ENCODE results near the gene ARID5B.
A peak's percentile ranks its signal among the peaks of the same experiment; 100 is the strongest.

DNA sequence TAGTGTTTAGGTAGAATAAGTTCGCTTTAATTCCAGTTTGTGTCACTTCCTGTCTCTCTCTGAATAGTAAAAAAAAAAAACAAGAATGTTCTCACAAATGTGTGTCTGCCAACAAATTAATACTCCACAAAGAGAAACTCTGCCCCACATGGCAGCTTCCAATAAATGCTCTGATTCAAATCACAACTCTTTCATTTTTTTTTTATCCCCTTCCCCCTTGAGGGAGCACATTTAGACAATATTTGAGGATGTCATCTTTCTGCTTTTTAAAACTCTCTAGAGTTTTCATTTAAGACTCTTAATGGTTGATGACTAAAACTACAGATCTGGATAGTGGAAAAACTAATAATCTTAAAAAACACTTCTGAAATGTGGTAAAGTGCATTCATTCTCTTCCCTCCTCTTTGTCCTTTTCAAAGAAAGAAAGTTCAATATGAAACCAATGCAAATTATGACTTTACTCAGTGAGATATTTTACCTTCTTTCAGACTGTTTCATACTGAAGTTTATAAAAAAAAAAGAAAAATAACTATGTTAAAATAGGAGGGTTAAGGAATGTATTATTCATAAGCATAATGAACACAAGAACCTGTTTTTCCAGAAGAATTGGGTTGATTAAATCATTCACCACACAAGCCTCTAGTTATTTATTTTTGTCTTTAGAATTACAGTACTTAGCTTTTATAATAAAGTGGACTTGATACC, 42.3 kb downstream of the ARID5B start:
- TF ChIP-seq, protein P1, sequence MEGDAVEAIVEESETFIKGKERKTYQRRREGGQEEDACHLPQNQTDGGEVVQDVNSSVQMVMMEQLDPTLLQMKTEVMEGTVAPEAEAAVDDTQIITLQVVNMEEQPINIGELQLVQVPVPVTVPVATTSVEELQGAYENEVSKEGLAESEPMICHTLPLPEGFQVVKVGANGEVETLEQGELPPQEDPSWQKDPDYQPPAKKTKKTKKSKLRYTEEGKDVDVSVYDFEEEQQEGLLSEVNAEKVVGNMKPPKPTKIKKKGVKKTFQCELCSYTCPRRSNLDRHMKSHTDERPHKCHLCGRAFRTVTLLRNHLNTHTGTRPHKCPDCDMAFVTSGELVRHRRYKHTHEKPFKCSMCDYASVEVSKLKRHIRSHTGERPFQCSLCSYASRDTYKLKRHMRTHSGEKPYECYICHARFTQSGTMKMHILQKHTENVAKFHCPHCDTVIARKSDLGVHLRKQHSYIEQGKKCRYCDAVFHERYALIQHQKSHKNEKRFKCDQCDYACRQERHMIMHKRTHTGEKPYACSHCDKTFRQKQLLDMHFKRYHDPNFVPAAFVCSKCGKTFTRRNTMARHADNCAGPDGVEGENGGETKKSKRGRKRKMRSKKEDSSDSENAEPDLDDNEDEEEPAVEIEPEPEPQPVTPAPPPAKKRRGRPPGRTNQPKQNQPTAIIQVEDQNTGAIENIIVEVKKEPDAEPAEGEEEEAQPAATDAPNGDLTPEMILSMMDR (IDR thresholded peaks at IDR 0.05; ENCODE audit: extremely low read depth in 1 of 2, insufficient read depth in 1 of 2, low read depth in 1 of 2, low read length in 2 of 2): peak in 1 of 2 donors; percentile 18
- TF ChIP-seq POLR2A (IDR thresholded peaks at IDR 0.05; ENCODE audit: low read depth, low read length) (no peak), MYC (IDR thresholded peaks at IDR 0.05; ENCODE audit: low read depth, low read length) (no peak), EZH2 (IDR thresholded peaks at IDR 0.05; ENCODE audit: borderline replicate concordance, low read depth, low read length, severe bottlenecking) (no peak), POLR2AphosphoS5 (IDR thresholded peaks at IDR 0.05; ENCODE audit: insufficient read depth, low read depth, low read length) (no peak), GATA2 (IDR thresholded peaks at IDR 0.05; ENCODE audit: insufficient read depth, insufficient read length, low read depth, low read length) (no peak), FOS (IDR thresholded peaks at IDR 0.05; ENCODE audit: borderline replicate concordance, insufficient read depth, low read length) (no peak)

Measured in endothelial cell of umbilical vein (primary cell).